H1 (cell line): ENCODE data around the gene SGCD. TPM values are rescaled to one million over a fixed set of nuclear protein-coding genes. Genes with fewer than 3 reads are reported as not detected.

Source experiments
- CTCF ChIA-PET: fragments of 300-600 bp; sonication (Branson Sonifier 250); formaldehyde crosslinking; loops from one replicate; lab custom pipeline; 2021; ENCODE audit not compliant: partially characterized antibody; lab: Charles Lee
- POLR2A ChIA-PET: fragments of 300-600 bp; sonication (Branson Sonifier 250); formaldehyde crosslinking; loops from one replicate; lab custom pipeline; 2021; ENCODE audit warnings: inconsistent platforms; ENCODE audit not compliant: partially characterized antibody; lab: Charles Lee
- DNase-seq, 2 experiments: peaks; one replicate each; pipeline versions ENCODE4 v3.0.0 to v3.0.0-alpha.2; 2010 to 2022; ENCODE audit warnings: low spot score in 2 of 2, low read depth in 1 of 2, mixed read lengths in 1 of 2
- FAIRE-seq: peaks from 2 replicates; lab custom pipeline; 2011; peaks lifted over from hg19 to GRCh38; lab: Jason Lieb, UNC
- H2AFZ ChIP-seq: 2 replicates; pipeline ENCODE4 v1.8.1; 2012; ENCODE audit warnings: low read length, inconsistent platforms
- H2AK5ac ChIP-seq: 2 replicates; pipeline ENCODE4 v1.6.1; 2013; ENCODE audit warnings: low read depth, low read length
- H2BK120ac ChIP-seq: replicated peaks from 2 replicates; pipeline ENCODE3; 2013; ENCODE audit warnings: low read depth, low read length, inconsistent platforms
- H2BK12ac ChIP-seq: 2 replicates; pipeline ENCODE4 v1.6.1; 2013; ENCODE audit warnings: low read depth, low read length
- H2BK15ac ChIP-seq: 2 replicates; pipeline ENCODE4 v1.6.1; 2013; ENCODE audit warnings: low read length
- H2BK20ac ChIP-seq: 2 replicates; pipeline ENCODE4 v1.6.1; 2013; ENCODE audit warnings: low read length
- H2BK5ac ChIP-seq: 2 replicates; pipeline ENCODE4 v1.6.1; 2013; ENCODE audit warnings: low read depth, low read length
- H3K14ac ChIP-seq: 2 replicates; pipeline ENCODE4 v1.6.1; 2013; ENCODE audit warnings: inconsistent platforms; ENCODE audit not compliant: insufficient read length
- H3K18ac ChIP-seq: 2 replicates; pipeline ENCODE4 v1.6.1; 2013; ENCODE audit warnings: low read length; ENCODE audit errors: extremely low read depth
- H3K23ac ChIP-seq: 2 replicates; pipeline ENCODE4 v1.6.1; 2013; ENCODE audit warnings: inconsistent platforms; ENCODE audit not compliant: insufficient read length
- H3K23me2 ChIP-seq: 2 replicates; pipeline ENCODE4 v1.6.1; 2013; ENCODE audit warnings: low read depth, low read length
- H3K27ac ChIP-seq: 2 replicates; pipeline ENCODE4 v1.6.1; 2011; ENCODE audit warnings: low read depth, low read length, inconsistent platforms
- H3K27me3 ChIP-seq, 4 experiments: replicated peaks in 1 of 4; 1 replicate in 1 of 4; 2 replicates in 3 of 4; pipeline versions ENCODE4 v1.6.1 to v1.8.1; 2011 to 2013; ENCODE audit warnings: low read length in 3 of 4, mild to moderate bottlenecking in 3 of 4, inconsistent platforms in 2 of 4, mixed read lengths in 2 of 4, moderate library complexity in 1 of 4; ENCODE audit not compliant: control insufficient read depth in 3 of 4, insufficient read depth in 3 of 4; ENCODE audit errors: extremely low read depth in 1 of 4
- H3K36me3 ChIP-seq, 4 experiments: 2 replicates each; pipeline versions ENCODE4 v1.6.1 to v1.8.1; 2011 to 2013; ENCODE audit warnings: mild to moderate bottlenecking in 4 of 4, low read length in 3 of 4, moderate library complexity in 2 of 4, control low read depth in 1 of 4, inconsistent platforms in 1 of 4; ENCODE audit not compliant: insufficient read depth in 4 of 4, control insufficient read depth in 2 of 4
- H3K4ac ChIP-seq: replicated peaks from 2 replicates; pipeline ENCODE3; 2013; ENCODE audit warnings: low read length, low read depth, mixed read lengths, inconsistent platforms; ENCODE audit not compliant: insufficient read length
- H3K4me1 ChIP-seq, 4 experiments: replicated peaks in 1 of 4; 1 replicate in 1 of 4; 2 replicates in 3 of 4; pipeline versions ENCODE4 v1.6.1 to v1.8.1; 2011 to 2013; ENCODE audit warnings: low read length in 3 of 4, inconsistent platforms in 2 of 4, mixed read lengths in 1 of 4; ENCODE audit not compliant: insufficient read depth in 4 of 4, control insufficient read depth in 3 of 4
- H3K4me2 ChIP-seq, 2 experiments: 2 replicates each; pipeline versions ENCODE4 v1.6.1 to v1.8.1; 2011 to 2013; ENCODE audit warnings: low read depth in 2 of 2, low read length in 2 of 2, control low read depth in 1 of 2, inconsistent platforms in 1 of 2, mild to moderate bottlenecking in 1 of 2; ENCODE audit not compliant: insufficient read depth in 1 of 2
- H3K4me3 ChIP-seq, 4 experiments: fragments of 200-600, 300-600 bp in 1 of 4; sonication (generic), shearing (Covaris generic), sonication (Bioruptor Twin) in 1 of 4; 2 replicates each; pipeline versions ENCODE4 v1.5.1 to v1.8.1; 2011 to 2016; ENCODE audit warnings: low read length in 4 of 4, low read depth in 3 of 4, control low read depth in 2 of 4, inconsistent platforms in 2 of 4, mild to moderate bottlenecking in 2 of 4, mixed read lengths in 1 of 4, moderate library complexity in 1 of 4; ENCODE audit not compliant: insufficient read depth in 2 of 4; ENCODE audit errors: extremely low read depth in 1 of 4
- H3K56ac ChIP-seq: replicated peaks from 2 replicates; pipeline ENCODE3; 2013; ENCODE audit warnings: low read depth, mild to moderate bottlenecking, mixed read lengths, low read length, inconsistent platforms; ENCODE audit not compliant: insufficient read length
- H3K79me1 ChIP-seq: 2 replicates; pipeline ENCODE4 v1.6.1; 2013; ENCODE audit warnings: low read depth, low read length, control low read depth
- H3K79me2 ChIP-seq, 2 experiments: 2 replicates each; pipeline versions ENCODE4 v1.6.1 to v1.8.1; 2012 to 2013; ENCODE audit warnings: low read length in 2 of 2, mild to moderate bottlenecking in 2 of 2, inconsistent platforms in 1 of 2; ENCODE audit not compliant: insufficient read depth in 2 of 2, control insufficient read depth in 1 of 2
- H3K9ac ChIP-seq, 4 experiments: replicated peaks in 1 of 4; 1 replicate in 1 of 4; 2 replicates in 3 of 4; pipeline versions ENCODE4 v1.6.1 to v1.8.1; 2011 to 2013; ENCODE audit warnings: low read depth in 3 of 4, low read length in 3 of 4, control low read depth in 2 of 4, mild to moderate bottlenecking in 2 of 4, moderate library complexity in 2 of 4, inconsistent platforms in 1 of 4; ENCODE audit errors: extremely low read depth in 1 of 4
- H3K9me3 ChIP-seq, 2 experiments: 2 replicates each; pipeline versions ENCODE4 v1.6.1 to v1.8.1; 2012 to 2013; ENCODE audit warnings: mild to moderate bottlenecking in 2 of 2, moderate library complexity in 2 of 2, control low read depth in 1 of 2, inconsistent platforms in 1 of 2, low read depth in 1 of 2, low read length in 1 of 2, mixed read lengths in 1 of 2; ENCODE audit not compliant: insufficient read depth in 2 of 2
- H4K20me1 ChIP-seq, 2 experiments: replicated peaks in 1 of 2; 2 replicates each; pipeline versions ENCODE3 to v1.8.1; 2011 to 2013; ENCODE audit warnings: inconsistent platforms in 2 of 2, low read length in 2 of 2, mild to moderate bottlenecking in 1 of 2; ENCODE audit not compliant: insufficient read depth in 2 of 2, control insufficient read depth in 1 of 2
- H4K5ac ChIP-seq: 2 replicates; pipeline ENCODE4 v1.6.1; 2013; ENCODE audit warnings: low read length, low read depth, mixed read lengths, inconsistent platforms; ENCODE audit not compliant: insufficient read length
- H4K8ac ChIP-seq: 2 replicates; pipeline ENCODE4 v1.8.0; 2013; ENCODE audit warnings: mild to moderate bottlenecking, moderate library complexity, low read length, inconsistent platforms; ENCODE audit not compliant: insufficient read depth; ENCODE audit errors: extremely low read depth
- H4K91ac ChIP-seq: replicated peaks from 2 replicates; pipeline ENCODE3; 2013; ENCODE audit warnings: low read length, mixed read lengths, inconsistent platforms; ENCODE audit not compliant: insufficient read length
- BCL11A ChIP-seq, 2 experiments: IDR thresholded peaks; one replicate each; pipeline ENCODE4 v1.6.1; 2011; ENCODE audit warnings: low read depth in 2 of 2, low read length in 2 of 2, mild to moderate bottlenecking in 2 of 2
- CHD2 ChIP-seq: IDR thresholded peaks from 2 replicates; pipeline ENCODE4 v1.6.1; 2012; ENCODE audit warnings: low read length, improper control_type of control experiment
- GTF2F1 ChIP-seq: IDR thresholded peaks from 2 replicates; pipeline ENCODE4 v1.6.1; 2012; ENCODE audit warnings: low read depth, low read length, improper control_type of control experiment, borderline replicate concordance
- HDAC2 ChIP-seq, 2 experiments: fragments of 300-600 bp in 1 of 2; sonication (generic) in 1 of 2; IDR thresholded peaks; 2 replicates each; pipeline ENCODE4 v1.6.1; 2011 to 2012; ENCODE audit warnings: low read depth in 2 of 2, low read length in 2 of 2, mild to moderate bottlenecking in 2 of 2, moderate library complexity in 2 of 2, borderline replicate concordance in 1 of 2, inconsistent platforms in 1 of 2
- KDM5A ChIP-seq: fragments of 200-600 bp; IDR thresholded peaks from 2 replicates; pipeline ENCODE4 v1.7.1; 2012; ENCODE audit warnings: mild to moderate bottlenecking, low read length, inconsistent platforms, mixed read lengths
- MAFK ChIP-seq: IDR thresholded peaks from 2 replicates; pipeline ENCODE4 v1.6.1; 2012; ENCODE audit warnings: low read depth, mild to moderate bottlenecking, improper control_type of control experiment, low read length
- RAD21 ChIP-seq, 2 experiments: IDR thresholded peaks in 1 of 2; conservative IDR thresholded peaks in 1 of 2; 2 replicates each; pipeline ENCODE4 v1.6.1; 2011; ENCODE audit warnings: low read depth in 2 of 2, low read length in 2 of 2, improper control_type of control experiment in 1 of 2, inconsistent platforms in 1 of 2, mild to moderate bottlenecking in 1 of 2, moderate library complexity in 1 of 2
- SIRT6 ChIP-seq: IDR thresholded peaks from one replicate; pipeline ENCODE4 v1.7.1; 2012; ENCODE audit warnings: low read length, inconsistent platforms
- TAF1 ChIP-seq: IDR thresholded peaks from 2 replicates; pipeline ENCODE4 v1.6.1; 2011; ENCODE audit warnings: mild to moderate bottlenecking, low read depth, low read length
- TBP ChIP-seq: IDR thresholded peaks from 2 replicates; pipeline ENCODE4 v1.6.1; 2011; ENCODE audit warnings: low read depth, low read length, improper control_type of control experiment
- polyA plus RNA-seq, 7 experiments: library from polyadenylated mRNA; depleted of rRNA in 3 of 7; stranded (reverse) in 5 of 7; unstranded in 2 of 7; fragments of >200 nt in 5 of 7; fragments of 200-250 nt in 2 of 7; gene quantifications; 1 replicate in 5 of 7; 2 replicates in 1 of 7; 4 replicates in 1 of 7; pipeline versions ENCODE4 v1.2.1 to v1.2.3, GENCODE V29; 2011 to 2013; ENCODE audit warnings: missing spikeins in 2 of 7, mixed read lengths in 2 of 7
- total RNA-seq: library from RNA; stranded (reverse); fragmentation: NEBNext Ultra II Directional; extraction: Animal tissue kit (Norgen Biotek cat#: 25700); gene quantifications from 2 replicates; pipeline ENCODE4 v1.2.1, GENCODE V29; 2021
- TF ChIP-seq, protein P1 (sequence below): IDR thresholded peaks from 2 replicates; pipeline ENCODE4 v1.6.1; 2012; ENCODE audit warnings: inconsistent platforms
- TF ChIP-seq, protein P2 (sequence below): IDR thresholded peaks from 2 replicates; pipeline ENCODE4 v1.6.1; 2012; ENCODE audit warnings: low read length, inconsistent platforms
- TF ChIP-seq, protein P3 (sequence below): IDR thresholded peaks from 2 replicates; pipeline ENCODE4 v1.6.1; 2012; ENCODE audit warnings: inconsistent platforms

SGCD gene
- total and polyA plus RNA-seq, 2 of the 8 experiments (the other 6 are each of a cell fraction or from before 2014, with no cell fraction given), result 0.04 to 0.08 TPM

DNA sequence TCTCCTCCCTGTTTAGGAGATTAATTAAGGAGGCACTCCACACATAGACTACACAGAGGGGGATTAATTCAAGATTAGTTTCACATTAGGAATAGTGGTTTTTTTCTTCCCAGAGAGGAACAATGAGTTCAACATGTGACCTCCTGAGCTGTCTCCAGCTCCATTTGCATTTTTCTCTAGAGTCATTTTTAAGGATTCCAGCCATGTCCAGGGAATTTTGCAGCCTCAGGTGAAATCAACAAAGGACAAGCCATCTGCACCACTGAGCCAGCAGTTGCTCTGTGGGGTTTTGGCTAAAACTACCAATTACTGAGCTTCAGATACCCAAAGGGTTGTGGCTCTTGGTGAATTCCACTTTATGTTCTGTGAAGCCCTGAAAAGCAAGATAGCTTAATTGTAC lies 264.7 kb downstream of the SGCD start:
- H3K23ac ChIP-seq, result no peak overlapping the region
- no peak overlapping the region for H3K4ac ChIP-seq
- no peak overlapping the region for H4K8ac ChIP-seq
- H2BK20ac ChIP-seq, result no peak overlapping the region
- H3K4me3 ChIP-seq, result no peak overlapping the region
- H2BK15ac ChIP-seq, result no peak overlapping the region
- no peaks in the 10 kb centered on the region for H3K36me3 ChIP-seq
- no peak overlapping the region for H3K14ac ChIP-seq
- no peak overlapping the region for H2BK12ac ChIP-seq
- no peak overlapping the region for H3K56ac ChIP-seq
- H4K20me1 ChIP-seq, result no peaks in the 10 kb centered on the region
- FAIRE-seq, result no peak
- H3K23me2 ChIP-seq, result no peaks in the 10 kb centered on the region
- ChIA-PET CTCF (no interaction called here), POLR2A (no interaction called here)
- H3K27ac ChIP-seq, result no peak overlapping the region
- H3K79me2 ChIP-seq, result no peaks in the 10 kb centered on the region
- H3K27me3 ChIP-seq, result no peaks in the 10 kb centered on the region
- H3K18ac ChIP-seq, result no peak overlapping the region
- no peaks in the 10 kb centered on the region for H3K4me1 ChIP-seq
- H3K9ac ChIP-seq, result no peak overlapping the region
- DNase-seq, result no peak
- no peak overlapping the region for H2AFZ ChIP-seq
- no peak overlapping the region for H4K91ac ChIP-seq
- no peak overlapping the region for H2BK5ac ChIP-seq
- no peak overlapping the region for H4K5ac ChIP-seq
- no peak overlapping the region for H3K4me2 ChIP-seq
- H3K79me1 ChIP-seq, result no peaks in the 10 kb centered on the region
- H2AK5ac ChIP-seq, result no peak overlapping the region
- H2BK120ac ChIP-seq, result no peak overlapping the region
- no peaks in the 10 kb centered on the region for H3K9me3 ChIP-seq
- no peak for TF ChIP-seq SIRT6
- no peak for TF ChIP-seq TBP
- TF ChIP-seq, protein P1, sequence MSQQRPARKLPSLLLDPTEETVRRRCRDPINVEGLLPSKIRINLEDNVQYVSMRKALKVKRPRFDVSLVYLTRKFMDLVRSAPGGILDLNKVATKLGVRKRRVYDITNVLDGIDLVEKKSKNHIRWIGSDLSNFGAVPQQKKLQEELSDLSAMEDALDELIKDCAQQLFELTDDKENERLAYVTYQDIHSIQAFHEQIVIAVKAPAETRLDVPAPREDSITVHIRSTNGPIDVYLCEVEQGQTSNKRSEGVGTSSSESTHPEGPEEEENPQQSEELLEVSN, result no peak
- TF ChIP-seq BCL11A (IDR thresholded peaks at IDR 0.05; ENCODE audit: low read depth in 2 of 2, low read length in 2 of 2), result no peak
- no peak for TF ChIP-seq HDAC2 (IDR thresholded peaks at IDR 0.05; ENCODE audit: borderline replicate concordance in 1 of 2, low read depth in 2 of 2, low read length in 2 of 2)
- TF ChIP-seq, protein P2, sequence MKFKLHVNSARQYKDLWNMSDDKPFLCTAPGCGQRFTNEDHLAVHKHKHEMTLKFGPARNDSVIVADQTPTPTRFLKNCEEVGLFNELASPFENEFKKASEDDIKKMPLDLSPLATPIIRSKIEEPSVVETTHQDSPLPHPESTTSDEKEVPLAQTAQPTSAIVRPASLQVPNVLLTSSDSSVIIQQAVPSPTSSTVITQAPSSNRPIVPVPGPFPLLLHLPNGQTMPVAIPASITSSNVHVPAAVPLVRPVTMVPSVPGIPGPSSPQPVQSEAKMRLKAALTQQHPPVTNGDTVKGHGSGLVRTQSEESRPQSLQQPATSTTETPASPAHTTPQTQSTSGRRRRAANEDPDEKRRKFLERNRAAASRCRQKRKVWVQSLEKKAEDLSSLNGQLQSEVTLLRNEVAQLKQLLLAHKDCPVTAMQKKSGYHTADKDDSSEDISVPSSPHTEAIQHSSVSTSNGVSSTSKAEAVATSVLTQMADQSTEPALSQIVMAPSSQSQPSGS, result no peak
- TF ChIP-seq KDM5A, result no peak
- TF ChIP-seq CHD2, result no peak
- no peak for TF ChIP-seq GTF2F1
- TF ChIP-seq TAF1, result no peak
- TF ChIP-seq, protein P3, sequence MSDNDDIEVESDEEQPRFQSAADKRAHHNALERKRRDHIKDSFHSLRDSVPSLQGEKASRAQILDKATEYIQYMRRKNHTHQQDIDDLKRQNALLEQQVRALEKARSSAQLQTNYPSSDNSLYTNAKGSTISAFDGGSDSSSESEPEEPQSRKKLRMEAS, result no peak
- no peak for TF ChIP-seq RAD21 (IDR thresholded peaks at IDR 0.05 in 1 of 2, conservative IDR thresholded peaks at IDR 0.05 in 1 of 2; ENCODE audit: low read depth in 2 of 2, low read length in 2 of 2)
- TF ChIP-seq MAFK, result no peak
